Stimulated activated CD8-positive, alpha-beta memory T cell treated with anti-CD3 and anti-CD28 coated beads, Interleukin-7, amount 100 ng/mL, for 24 hours (primary cell): ENCODE data around the gene IAH1.

ENCODE experiments used
- DNase-seq: peaks from one replicate; pipeline ENCODE4 v3.0.0-alpha.2; 2020; ENCODE audit warnings: low read depth

The IAH1 gene, protein sequence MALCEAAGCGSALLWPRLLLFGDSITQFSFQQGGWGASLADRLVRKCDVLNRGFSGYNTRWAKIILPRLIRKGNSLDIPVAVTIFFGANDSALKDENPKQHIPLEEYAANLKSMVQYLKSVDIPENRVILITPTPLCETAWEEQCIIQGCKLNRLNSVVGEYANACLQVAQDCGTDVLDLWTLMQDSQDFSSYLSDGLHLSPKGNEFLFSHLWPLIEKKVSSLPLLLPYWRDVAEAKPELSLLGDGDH

GRCh38 chr2:9474361-9475057 lies at the start of gene IAH1:
Gene IAH1, plus strand, starts transcription at chr2:9474551. Its CDS starts 16 bp downstream, at chr2:9474567.
- peak; percentile 40 for DNase-seq

DNA sequence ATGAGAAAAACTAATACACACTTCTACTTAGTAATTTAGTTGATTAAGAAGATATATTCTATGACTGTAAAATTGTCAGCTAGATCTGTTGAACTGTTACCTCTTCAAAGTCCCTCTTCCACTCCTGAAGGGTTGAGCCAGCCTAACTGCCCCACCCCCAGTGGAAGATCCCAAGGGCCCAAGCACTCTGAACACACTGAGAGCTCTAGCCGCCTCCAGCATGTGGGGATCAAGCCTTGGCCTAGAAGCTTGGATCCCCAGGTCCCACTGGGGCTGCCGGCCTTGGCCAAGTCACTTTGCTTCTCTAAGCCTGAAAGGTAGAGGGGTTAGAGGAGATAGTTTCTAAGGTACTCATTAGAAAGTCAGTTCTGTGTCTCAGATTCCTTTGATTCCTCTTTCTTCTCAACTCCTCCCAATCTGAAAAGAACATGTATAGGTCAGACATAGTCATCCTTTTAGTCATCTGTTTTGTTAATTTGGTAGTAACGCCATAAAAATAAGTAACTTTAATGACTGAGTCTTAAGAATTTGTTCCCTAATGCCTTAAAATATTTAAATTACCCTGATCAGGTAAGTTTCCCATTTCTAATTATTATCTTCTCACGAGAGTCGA lies 45.3 kb upstream of the IAH1 start:
- DNase-seq: no peak

GRCh38 chr2:9430316-9431293 lies 43.7 kb upstream of the IAH1 start:
- no peak for DNase-seq

DNA sequence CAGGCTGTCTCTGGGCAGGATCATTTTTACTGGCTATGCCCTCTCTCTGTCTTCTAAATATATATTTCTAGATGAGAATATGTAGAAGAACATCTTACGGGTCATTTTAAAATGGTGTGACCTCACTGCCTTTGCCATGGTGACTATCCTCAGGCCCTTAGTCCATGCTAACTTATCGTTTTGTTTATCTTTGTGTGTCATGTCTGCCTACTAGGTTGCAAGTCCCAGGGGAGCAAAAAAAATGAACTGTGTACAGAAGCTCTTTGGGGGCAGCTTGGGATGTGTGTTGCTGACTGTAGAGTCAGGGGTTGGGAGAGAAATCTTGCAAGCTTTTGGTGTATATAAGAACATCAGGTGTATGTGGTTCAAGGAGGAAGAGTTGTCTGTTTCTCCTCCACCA lies 39.9 kb upstream of the IAH1 start:
- DNase-seq: no peak

- DNase-seq: no peak
Observed at GRCh38 chr2:9439536-9439935, 34.8 kb upstream of the IAH1 start.

DNA sequence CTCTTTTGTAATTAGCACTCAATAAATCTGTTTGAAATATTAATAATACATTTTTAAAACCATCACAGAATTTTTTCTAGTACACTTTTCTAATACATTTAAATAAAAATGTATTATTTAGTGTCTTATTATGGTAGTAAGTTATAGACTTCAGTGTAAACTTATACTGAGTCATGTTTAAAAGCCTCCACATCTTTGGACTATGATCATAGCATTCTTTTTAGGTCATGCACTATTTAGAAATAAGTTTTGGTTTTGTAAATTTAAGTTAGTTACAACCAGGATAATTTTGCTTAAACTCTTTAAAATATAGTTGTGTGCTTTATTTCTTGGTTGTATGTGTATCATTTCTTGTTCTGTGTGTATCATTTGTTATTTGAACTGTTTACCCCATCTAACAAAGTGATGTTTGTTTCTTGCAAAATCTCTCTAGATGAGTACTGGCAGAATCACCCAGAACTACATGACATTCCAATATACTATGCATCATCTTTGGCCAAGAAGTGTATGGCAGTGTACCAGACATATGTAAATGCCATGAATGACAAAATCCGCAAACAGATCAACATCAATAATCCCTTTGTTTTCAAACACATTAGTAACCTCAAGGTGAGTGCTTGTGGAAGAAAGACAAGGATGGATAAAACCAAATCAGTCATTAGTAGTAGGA lies 34.2 kb upstream of the IAH1 start:
- DNase-seq: no peak

DNA sequence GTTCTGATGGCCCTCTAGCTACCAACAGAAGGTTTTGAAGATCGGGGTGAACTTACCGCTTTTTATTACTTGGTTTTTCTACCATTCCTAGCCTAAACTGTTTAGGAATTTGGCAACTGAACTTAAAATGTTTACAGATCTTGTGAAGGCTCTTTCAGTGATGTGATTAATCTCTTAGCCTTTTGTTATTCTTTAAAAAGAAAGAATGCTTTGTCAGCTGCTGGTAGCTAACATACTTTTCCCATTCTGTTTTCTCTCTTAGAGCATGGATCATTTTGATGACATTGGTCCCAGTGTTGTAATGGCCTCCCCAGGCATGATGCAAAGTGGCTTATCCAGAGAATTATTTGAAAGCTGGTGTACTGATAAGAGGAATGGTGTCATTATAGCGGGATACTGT lies 32.8 kb upstream of the IAH1 start:
- DNase-seq: no peak

- no peak for DNase-seq
Observed at GRCh38 chr2:9443526-9443925, 30.8 kb upstream of the IAH1 start.

DNA sequence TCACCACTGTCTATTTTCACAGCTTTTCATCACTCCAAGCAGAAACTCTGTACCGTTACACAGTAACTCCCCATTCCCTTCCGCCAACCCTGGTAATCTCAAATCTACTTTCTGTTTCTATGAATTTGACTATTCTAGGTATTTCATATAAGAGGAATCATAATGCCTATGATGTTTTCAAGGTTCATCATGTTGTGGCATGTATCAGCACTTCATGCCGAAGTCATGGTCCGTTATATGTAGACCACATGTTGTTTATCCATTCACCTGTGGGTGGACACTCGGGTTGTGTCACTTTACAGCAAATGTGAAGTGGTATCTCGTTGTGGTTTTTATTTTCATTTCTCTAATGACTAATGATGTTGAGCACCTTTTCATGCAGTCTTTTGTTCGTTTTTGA lies 29.3 kb upstream of the IAH1 start:
- no peak for DNase-seq

DNA sequence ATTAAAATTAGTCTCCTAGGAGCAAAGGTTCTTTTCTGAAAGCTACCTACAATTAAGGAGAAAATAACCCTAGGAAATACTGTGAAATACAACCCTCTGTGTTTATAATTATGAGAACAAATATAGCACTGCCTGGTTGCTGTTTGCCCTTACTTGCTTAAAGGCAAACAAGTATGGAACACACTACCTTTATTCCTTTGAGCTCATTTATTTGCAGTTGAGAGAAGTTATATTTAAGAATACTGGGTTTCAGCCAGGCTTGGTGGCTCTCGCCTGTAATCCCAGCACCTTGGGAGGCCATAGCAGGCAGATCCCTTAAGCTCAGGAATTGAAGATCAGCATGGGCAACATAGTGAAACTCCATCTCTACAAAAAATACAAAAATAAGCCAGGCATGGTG lies 23.1 kb upstream of the IAH1 start:
- DNase-seq: no peak

GRCh38 chr2:9460441-9461017 lies 13.8 kb upstream of the IAH1 start:
- DNase-seq: no peak

GRCh38 chr2:9461079-9461478 lies 13.3 kb upstream of the IAH1 start:
- DNase-seq: no peak

- DNase-seq: no peak
Observed at GRCh38 chr2:9462313-9462712, 12.0 kb upstream of the IAH1 start.

DNA sequence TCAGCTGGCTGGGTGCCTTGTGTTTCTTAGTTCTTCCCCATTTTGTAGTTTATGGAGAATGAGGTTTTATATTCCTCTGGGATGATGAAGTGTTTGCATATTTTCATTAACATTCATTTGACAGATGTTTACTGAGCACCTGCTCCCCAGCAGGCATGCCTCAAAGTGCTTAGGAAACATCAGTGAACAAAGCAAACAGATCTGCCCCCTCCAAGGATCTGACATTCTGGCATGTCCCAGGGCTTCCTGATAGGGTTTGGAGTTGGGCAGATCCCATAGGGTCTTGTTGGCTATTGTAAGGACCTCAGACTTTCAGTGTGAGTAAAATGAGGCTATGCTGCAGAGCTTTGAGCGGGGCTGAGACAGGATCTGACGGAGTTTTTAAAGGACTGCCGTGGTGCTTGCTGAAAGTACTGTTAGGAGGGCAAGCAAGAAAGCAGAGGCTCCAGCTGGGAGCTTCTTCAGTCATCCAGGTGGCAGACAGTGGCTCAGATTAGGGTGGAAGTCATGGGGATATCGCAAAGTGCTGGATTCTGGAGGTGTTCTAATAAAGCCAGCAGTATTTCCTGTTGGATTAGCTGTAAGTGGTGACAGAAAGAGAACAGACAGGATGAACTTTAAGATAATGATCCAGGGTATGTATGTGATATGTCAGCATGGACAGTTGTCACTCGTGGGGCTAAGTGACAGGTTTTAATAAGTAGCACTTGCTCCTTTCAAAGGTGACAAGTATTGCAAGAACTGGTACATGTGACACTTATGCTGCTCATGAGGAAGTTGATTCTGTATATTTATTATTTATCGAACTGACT lies 11.3 kb upstream of the IAH1 start:
- no peak for DNase-seq

DNA sequence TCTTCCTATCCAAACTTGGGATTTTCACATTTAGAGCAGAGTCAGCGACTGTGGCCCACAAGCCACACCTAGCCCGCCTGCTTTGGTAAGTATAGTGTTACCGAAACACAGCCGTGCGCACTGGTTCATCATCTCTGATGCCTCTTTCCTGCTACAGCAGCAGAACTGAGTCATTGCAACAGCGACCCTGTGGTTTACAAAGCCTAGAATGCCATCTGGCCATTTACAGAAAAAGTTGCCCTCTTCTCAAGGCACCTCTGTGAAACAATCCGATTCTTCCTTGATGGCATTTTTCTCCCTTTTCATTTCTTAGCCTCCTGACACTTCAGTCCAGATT lies 10.7 kb upstream of the IAH1 start:
- DNase-seq: no peak

DNA sequence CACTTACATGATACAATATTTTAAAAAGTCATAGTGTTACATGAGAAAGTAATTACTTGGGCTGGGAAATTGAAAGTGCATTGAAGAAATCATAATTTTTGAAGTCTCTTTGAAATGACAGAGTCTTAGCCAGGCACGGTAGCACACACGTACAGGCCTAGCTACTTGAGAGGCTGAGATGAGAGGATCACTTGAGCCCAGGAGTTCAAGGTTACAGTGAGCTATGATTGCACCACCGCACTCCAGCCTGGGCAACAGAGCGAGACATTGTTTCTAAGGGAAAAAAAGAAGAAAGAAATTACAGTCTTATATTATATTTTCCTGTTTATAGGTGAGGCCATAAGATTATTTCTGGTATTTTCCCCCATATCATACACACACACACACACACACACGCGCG lies 9.2 kb upstream of the IAH1 start:
- no peak for DNase-seq

GRCh38 chr2:9466147-9466683 lies 8.1 kb upstream of the IAH1 start:
- no peak for DNase-seq

GRCh38 chr2:9467687-9468086 lies 6.7 kb upstream of the IAH1 start:
- no peak for DNase-seq

- DNase-seq: no peak
Observed at GRCh38 chr2:9471206-9471605, 3.1 kb upstream of the IAH1 start.

- DNase-seq: no peak
Observed at GRCh38 chr2:9472511-9472910, 1.8 kb upstream of the IAH1 start.
